Germinal center (tissue), 1 donor: Measurements from ENCODE around the gene PCDH9.
A peak's percentile ranks its signal among the peaks of the same experiment; 100 is the strongest.
"Not testable (repeated sequence)": the region's sequence is repeated elsewhere in the genome, so short reads cannot be mapped to it uniquely, and the experiment has no call there.

ENCODE experiments used
- DNase-seq: peaks from one replicate; pipeline ENCODE4 v3.0.0; 2012; ENCODE audit warnings: mixed read lengths, low spot score

Gene PCDH9

GRCh38 chr13:66896933-66897332 lies 333.2 kb downstream of the PCDH9 start:
- no peak for DNase-seq

GRCh38 chr13:66895780-66896179 lies 334.4 kb downstream of the PCDH9 start:
- DNase-seq = no peak

- DNase-seq = no peak
Observed at GRCh38 chr13:66895320-66895719, 334.8 kb downstream of the PCDH9 start.

DNA sequence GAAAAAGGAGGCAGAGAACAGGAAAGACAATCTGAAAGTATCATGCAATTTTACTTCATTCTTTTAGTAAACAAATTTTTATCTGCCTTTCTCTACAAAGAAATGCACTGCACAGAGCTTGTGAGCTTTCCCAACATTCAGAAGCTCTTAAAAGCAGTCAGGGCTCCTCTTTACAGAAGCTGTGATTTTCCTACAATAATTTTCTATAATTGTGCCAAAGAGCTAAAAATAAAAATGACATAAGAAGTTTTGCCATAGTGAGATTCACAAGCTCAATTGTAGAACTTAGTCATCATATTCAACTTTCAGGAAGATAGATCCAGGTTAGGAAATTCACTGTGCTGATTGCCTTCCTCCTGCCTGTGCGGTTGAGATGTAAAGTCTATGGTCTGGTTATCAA lies 341.4 kb downstream of the PCDH9 start:
- no peak for DNase-seq

GRCh38 chr13:66887088-66887487 lies 343.0 kb downstream of the PCDH9 start:
- DNase-seq = peak; percentile 33

GRCh38 chr13:66886264-66886663 lies 343.9 kb downstream of the PCDH9 start:
- DNase-seq = no peak

GRCh38 chr13:66881170-66881569 lies 349.0 kb downstream of the PCDH9 start:
- not testable (repeated sequence) for DNase-seq

DNA sequence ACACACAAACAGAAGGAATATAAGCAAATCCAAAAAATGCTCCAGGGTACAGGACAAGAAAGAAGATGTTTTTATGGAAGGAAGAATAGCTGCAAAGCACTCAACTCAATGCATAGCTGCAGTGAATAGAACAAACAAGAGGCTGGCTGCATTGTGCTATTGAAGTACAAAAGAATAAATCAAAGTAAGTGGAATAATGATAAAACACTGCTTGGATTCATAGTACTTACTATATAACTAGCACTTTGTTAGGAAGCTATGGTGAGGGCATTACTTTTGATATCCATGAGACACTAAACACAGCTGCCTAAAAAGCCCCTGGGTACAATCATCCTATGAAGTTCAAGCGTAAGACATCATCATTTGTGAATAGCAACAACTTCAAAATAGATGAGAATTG lies 350.1 kb downstream of the PCDH9 start:
- DNase-seq = no peak

GRCh38 chr13:66875264-66875663 lies 354.9 kb downstream of the PCDH9 start:
- DNase-seq = no peak

DNA sequence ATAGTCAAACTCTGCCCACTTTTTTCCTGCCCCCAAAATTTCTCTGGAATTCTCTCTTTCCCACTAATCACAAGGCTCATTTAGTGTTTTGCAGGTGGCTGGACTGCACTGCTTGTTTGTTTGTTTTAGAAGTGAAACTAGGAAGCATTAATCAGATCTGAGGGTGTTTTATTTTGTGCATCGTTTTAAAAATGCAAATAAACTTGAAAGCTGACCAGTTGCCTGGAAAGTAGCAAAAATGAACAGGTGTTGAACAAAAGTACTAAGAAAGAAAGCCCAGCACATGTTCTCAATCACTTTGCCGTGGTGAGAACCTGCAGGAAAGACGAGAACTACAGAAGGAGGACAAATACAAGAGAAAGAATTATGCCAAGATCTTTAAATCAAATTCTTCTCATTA lies 365.5 kb downstream of the PCDH9 start:
- DNase-seq = no peak

GRCh38 chr13:66860878-66861417 lies 369.2 kb downstream of the PCDH9 start:
- no peak for DNase-seq

DNA sequence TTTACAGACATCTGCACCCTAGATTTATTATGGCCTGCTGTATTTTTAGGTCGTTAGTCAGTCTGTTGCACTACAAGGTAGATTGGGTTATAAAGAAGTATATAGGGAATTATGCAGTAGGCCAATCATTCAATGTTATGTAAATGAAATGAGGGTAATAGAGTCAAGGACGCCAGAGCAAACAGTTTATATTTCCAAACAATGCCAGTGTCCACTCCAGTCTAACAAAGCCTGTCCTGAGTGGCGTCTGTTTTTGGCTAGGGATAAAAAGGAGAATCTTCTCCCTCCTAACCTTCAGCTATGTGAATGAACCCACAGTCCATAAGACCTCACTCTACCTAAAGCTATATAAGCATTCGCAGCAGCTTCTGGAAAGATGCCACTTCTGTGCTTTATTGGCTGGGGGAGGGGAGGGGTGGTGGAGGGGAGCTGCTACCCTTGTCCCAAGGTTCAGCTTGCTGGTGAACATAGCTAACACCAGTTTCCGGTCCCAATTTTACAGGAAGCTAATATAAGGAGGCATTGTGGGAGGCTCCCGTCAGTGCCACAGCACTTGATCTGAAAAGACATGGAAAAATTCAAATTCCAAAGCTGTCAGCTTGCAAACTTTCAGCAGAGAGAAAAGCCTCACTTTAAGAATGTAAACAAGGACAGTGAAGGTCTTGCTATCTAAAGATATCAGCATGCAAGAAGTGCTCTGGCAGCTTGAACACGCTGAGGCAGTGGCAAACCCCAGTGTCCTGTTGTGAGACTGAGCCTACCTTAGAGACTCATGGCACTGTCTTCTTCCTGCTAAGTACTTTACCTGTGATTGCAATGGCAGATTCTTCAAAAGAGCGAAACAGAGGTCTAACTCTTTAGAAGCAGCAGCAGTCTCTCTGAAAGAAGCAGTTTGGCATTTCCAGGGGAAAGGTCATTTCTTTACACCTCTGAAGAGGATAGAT lies 369.9 kb downstream of the PCDH9 start:
- DNase-seq = no peak

GRCh38 chr13:66859078-66859477 lies 371.1 kb downstream of the PCDH9 start:
- DNase-seq = no peak

DNA sequence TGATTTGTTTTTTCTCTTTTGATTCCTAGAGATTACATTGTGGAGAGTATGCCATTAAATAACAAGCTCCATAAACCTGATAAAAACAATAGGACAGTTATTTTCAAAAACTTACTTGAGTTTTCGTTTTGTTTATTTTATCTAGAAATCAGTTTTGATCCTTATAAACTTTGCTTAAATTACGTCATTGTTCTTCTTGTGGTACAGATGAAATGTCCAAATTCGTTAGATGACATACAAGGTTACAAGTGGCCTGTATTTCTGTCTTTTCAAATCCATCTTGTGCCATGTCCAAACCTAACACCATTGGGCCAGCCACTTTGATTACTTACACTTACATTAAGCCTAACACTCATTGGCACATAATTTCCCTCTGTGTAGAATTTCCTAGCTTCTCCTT lies 372.0 kb downstream of the PCDH9 start:
- no peak for DNase-seq

GRCh38 chr13:66855131-66855530 lies 375.0 kb downstream of the PCDH9 start:
- no peak for DNase-seq

DNA sequence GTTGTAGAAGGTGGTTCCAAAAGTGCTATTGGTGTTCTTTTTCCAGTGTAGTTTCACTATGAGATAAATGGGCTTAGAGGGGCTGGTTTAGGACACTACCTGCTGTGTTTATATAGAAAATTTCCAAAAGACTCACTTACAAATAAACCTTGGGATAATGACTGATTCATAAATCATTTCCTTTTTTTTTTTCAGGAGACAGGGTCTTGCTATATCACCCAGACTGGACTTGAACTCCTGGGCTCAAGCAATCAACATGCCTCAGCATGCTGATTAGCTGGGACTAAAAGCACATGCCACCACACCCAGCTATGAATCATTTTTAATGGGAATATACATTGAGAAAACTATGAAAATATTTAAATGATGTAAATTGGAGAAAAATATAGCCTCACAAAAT lies 376.6 kb downstream of the PCDH9 start:
- DNase-seq = no peak

- DNase-seq = no peak
Observed at GRCh38 chr13:66849706-66850105, 380.4 kb downstream of the PCDH9 start.

- DNase-seq = no peak
Observed at GRCh38 chr13:66847541-66847940, 382.6 kb downstream of the PCDH9 start.

- DNase-seq = no peak
Observed at GRCh38 chr13:66845393-66845792, 384.7 kb downstream of the PCDH9 start.

- DNase-seq = no peak
Observed at GRCh38 chr13:66844933-66845332, 385.2 kb downstream of the PCDH9 start.

DNA sequence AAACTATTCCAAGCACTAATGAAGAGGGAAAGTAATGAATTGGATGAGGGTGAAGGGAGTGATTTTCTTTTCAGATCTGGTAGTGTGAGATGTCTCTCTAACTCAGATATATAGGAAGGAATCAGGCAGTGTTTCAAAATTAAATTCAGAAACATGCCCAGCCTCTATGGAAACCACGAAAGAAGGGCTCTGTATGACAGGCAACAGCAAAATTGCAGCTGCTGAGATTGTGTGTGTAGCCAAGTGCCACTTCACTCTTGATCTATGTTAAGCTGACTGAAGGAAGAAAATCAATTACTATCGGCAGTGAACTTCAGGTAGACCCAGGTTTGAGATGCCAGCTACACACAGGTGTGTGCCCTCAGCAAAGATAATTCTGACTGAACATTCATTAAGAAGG lies 387.4 kb downstream of the PCDH9 start:
- DNase-seq = no peak

DNA sequence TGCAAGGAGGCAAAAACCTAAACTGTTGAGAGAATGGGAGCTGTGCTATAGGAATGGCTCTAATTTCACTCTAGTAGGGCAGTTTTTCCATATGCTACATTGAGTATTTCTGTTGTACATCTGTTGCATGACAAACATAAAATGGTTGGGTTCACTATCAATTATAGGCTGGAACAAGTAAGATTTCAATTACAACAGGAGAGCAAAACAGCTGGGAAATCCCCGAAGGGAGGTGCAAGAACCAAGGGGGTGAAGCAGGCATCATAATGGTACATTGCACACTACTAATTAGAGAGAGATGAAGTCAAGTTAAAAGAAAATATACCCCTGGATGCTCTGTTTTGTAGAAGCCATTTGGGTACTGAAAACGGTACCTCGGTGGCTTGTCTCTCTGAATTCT lies 389.5 kb downstream of the PCDH9 start:
- DNase-seq = no peak

DNA sequence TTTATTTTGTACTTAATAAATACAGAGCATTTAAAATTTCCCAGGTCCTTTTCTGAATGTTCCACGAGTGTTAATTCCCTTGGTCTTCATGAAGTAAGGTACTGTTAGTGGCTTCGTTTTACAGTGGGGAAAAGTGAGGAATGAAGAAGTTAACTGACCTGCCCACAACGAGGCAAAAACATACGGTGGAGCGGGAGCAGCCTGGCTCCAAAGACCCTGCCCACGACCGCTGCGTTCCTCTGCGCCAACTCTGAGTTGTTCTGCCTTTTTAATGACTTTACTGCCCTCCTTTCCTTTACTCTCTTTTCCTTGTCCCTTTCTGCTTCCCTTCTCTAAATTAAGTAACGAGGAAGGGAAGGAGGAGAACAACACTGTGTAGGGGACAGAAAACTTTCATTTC lies 392.9 kb downstream of the PCDH9 start:
- DNase-seq = no peak
